ENCODE results near the gene ABT1.

ABT1 gene

GRCh38 chr6:26575494-26575939 is 21.2 kb upstream of the ABT1 start:
- no peak for DNase-seq

GRCh38 chr6:26576407-26576843 is 20.3 kb upstream of the ABT1 start:
- no peak for DNase-seq

GRCh38 chr6:26576929-26577719 is 19.6 kb upstream of the ABT1 start:
- DNase-seq, result no peak

GRCh38 chr6:26577720-26578072 is 19.1 kb upstream of the ABT1 start:
- no peak for DNase-seq

- no peak for DNase-seq
Measured at GRCh38 chr6:26578279-26578678, 18.5 kb upstream of the ABT1 start.

GRCh38 chr6:26578741-26579140 is 18.0 kb upstream of the ABT1 start:
- DNase-seq, result no peak

GRCh38 chr6:26581164-26581915 is 15.4 kb upstream of the ABT1 start:
- no peak for DNase-seq

GRCh38 chr6:26588965-26589364 is 7.8 kb upstream of the ABT1 start:
- no peak for DNase-seq

- no peak for DNase-seq
Measured at GRCh38 chr6:26592649-26593048, 4.1 kb upstream of the ABT1 start.

- no peak for DNase-seq
Measured at GRCh38 chr6:26593278-26594130, 3.2 kb upstream of the ABT1 start.

GRCh38 chr6:26594131-26594498 is 2.6 kb upstream of the ABT1 start:
- no peak for DNase-seq

GRCh38 chr6:26594730-26595632 is 1.8 kb upstream of the ABT1 start:
- DNase-seq, result peak; percentile 22

- peak; percentile 59 for DNase-seq
Measured at GRCh38 chr6:26595669-26596269, 984 bp upstream of the ABT1 start.

GRCh38 chr6:26597389-26597766 is 625 bp downstream of the ABT1 start:
- no peak for DNase-seq

- no peak for DNase-seq
Measured at GRCh38 chr6:26597821-26598220, 1.1 kb downstream of the ABT1 start.

- DNase-seq, result no peak
Measured at GRCh38 chr6:26598267-26598666, 1.5 kb downstream of the ABT1 start.

- no peak for DNase-seq
Measured at GRCh38 chr6:26599134-26599533, 2.4 kb downstream of the ABT1 start.

GRCh38 chr6:26599591-26599990 is 2.8 kb downstream of the ABT1 start:
- DNase-seq, result no peak

- DNase-seq, result no peak
Measured at GRCh38 chr6:26600759-26601158, 4.0 kb downstream of the ABT1 start.

- DNase-seq, result no peak
Measured at GRCh38 chr6:26602262-26602661, 5.5 kb downstream of the ABT1 start.

GRCh38 chr6:26604026-26604425 is 7.3 kb downstream of the ABT1 start:
- no peak for DNase-seq

- no peak for DNase-seq
Measured at GRCh38 chr6:26604797-26605196, 8.0 kb downstream of the ABT1 start.

Data from NCI-H1436 treated with DMSO at 0.1 percent for 48 hours (cell line).